SK-N-SH treated with all-trans-retinoic acid at 6 μM for 48 hours (cell line): ENCODE results near the gene MUSK.

Experiments used
- ARNTL ChIP-seq: fragments of 450-650 bp; formaldehyde crosslinking; IDR thresholded peaks from 2 replicates; pipeline ENCODE4 v1.5.0; 2020; ENCODE audit warnings: low read depth, mild to moderate bottlenecking, moderate library complexity, borderline replicate concordance
- CSDC2 ChIP-seq: fragments of 250-450 bp; sonication (Bioruptor Pico); IDR thresholded peaks from 2 replicates; pipeline ENCODE4 v1.5.0; 2020; ENCODE audit warnings: mild to moderate bottlenecking, moderate library complexity
- ESRRG ChIP-seq: fragments of 250-450 bp; sonication (Bioruptor Pico); IDR thresholded peaks from 2 replicates; pipeline ENCODE4 v1.6.1; 2021; ENCODE audit warnings: mild to moderate bottlenecking
- ISL1 ChIP-seq: fragments of 250-450 bp; sonication (Bioruptor Pico); IDR thresholded peaks from 2 replicates; pipeline ENCODE4 v2.1.2; 2022; ENCODE audit warnings: mild to moderate bottlenecking, moderate library complexity
- PPARA ChIP-seq: fragments of 250-450 bp; sonication (Bioruptor Pico); IDR thresholded peaks from 2 replicates; pipeline ENCODE4 v1.5.0; 2020; ENCODE audit warnings: mild to moderate bottlenecking, borderline replicate concordance
- ZC3H10 ChIP-seq: fragments of 250-450 bp; sonication (Bioruptor Pico); IDR thresholded peaks from 2 replicates; pipeline ENCODE4 v1.5.1; 2021; ENCODE audit warnings: mild to moderate bottlenecking, moderate library complexity
- ZFP30 ChIP-seq: fragments of 450-650 bp; formaldehyde crosslinking; IDR thresholded peaks from 2 replicates; pipeline ENCODE4 v1.5.0; 2022; ENCODE audit warnings: mild to moderate bottlenecking, moderate library complexity
- ZNF565 ChIP-seq: fragments of 450-650 bp; formaldehyde crosslinking; conservative IDR thresholded peaks from 2 replicates; pipeline ENCODE4 v1.5.0; 2020; ENCODE audit warnings: low read depth, mild to moderate bottlenecking, moderate library complexity
- ZNF70 ChIP-seq: fragments of 450-650 bp; formaldehyde crosslinking; IDR thresholded peaks from 2 replicates; pipeline ENCODE4 v1.5.0; 2020; ENCODE audit warnings: mild to moderate bottlenecking, moderate library complexity
- ZNF8 ChIP-seq: fragments of 450-650 bp; formaldehyde crosslinking; IDR thresholded peaks from 2 replicates; pipeline ENCODE4 v1.5.0; 2020; ENCODE audit warnings: mild to moderate bottlenecking, moderate library complexity
- TF ChIP-seq, protein P1 (sequence below): fragments of 250-450 bp; sonication (Bioruptor Pico); IDR thresholded peaks from 2 replicates; pipeline ENCODE4 v1.8.0; 2020; ENCODE audit warnings: mild to moderate bottlenecking, moderate library complexity, borderline replicate concordance

DNA sequence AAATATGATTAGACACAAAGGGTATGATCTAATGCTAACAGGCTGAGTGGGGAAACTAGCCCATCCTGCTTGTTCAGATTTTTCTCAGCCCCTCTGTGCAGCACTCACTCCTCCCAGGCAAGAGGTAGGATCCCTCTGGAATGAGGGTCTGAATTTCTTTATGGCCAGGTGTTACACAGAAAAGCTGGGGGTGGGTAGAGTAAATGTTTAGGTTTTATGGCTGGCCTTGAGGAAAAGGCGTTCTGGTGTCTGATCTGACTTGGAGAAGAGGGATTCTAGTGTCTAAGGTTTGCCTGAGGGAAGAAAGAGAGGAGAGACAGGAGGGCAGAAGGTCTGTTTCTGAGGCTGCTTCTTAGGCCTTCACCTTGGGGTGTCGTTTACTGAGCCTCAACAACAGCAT, 97.3 kb downstream of the MUSK start:
- TF ChIP-seq ZNF70 (CRISPR knock-in tag): no peak
- TF ChIP-seq ESRRG (CRISPR knock-in tag): no peak
- TF ChIP-seq ZFP30 (CRISPR knock-in tag): no peak
- TF ChIP-seq, protein P1, sequence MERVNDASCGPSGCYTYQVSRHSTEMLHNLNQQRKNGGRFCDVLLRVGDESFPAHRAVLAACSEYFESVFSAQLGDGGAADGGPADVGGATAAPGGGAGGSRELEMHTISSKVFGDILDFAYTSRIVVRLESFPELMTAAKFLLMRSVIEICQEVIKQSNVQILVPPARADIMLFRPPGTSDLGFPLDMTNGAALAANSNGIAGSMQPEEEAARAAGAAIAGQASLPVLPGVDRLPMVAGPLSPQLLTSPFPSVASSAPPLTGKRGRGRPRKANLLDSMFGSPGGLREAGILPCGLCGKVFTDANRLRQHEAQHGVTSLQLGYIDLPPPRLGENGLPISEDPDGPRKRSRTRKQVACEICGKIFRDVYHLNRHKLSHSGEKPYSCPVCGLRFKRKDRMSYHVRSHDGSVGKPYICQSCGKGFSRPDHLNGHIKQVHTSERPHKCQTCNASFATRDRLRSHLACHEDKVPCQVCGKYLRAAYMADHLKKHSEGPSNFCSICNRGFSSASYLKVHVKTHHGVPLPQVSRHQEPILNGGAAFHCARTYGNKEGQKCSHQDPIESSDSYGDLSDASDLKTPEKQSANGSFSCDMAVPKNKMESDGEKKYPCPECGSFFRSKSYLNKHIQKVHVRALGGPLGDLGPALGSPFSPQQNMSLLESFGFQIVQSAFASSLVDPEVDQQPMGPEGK (CRISPR knock-in tag): no peak
- no peak for TF ChIP-seq CSDC2 (CRISPR knock-in tag)
- TF ChIP-seq ARNTL (CRISPR knock-in tag): no peak
- TF ChIP-seq ISL1 (CRISPR knock-in tag): no peak
- no peak for TF ChIP-seq ZNF8 (CRISPR knock-in tag)
- no peak for TF ChIP-seq ZNF565 (CRISPR knock-in tag)
- no peak for TF ChIP-seq ZC3H10
- no peak for TF ChIP-seq PPARA
